SU-DHL-6 (cell line): Measurements from ENCODE around the gene GPX3.

Experiments used
- H2AFZ ChIP-seq: fragments of 200-600 bp; sonication (generic); 2 replicates; pipeline ENCODE4 v1.6.1; 2014; ENCODE audit warnings: low read depth, mild to moderate bottlenecking, moderate library complexity, mixed read lengths, antibody characterized with exemption, low read length; ENCODE audit not compliant: severe bottlenecking
- H3F3A ChIP-seq: fragments of 200-600 bp; shearing (Covaris generic); 2 replicates; pipeline ENCODE4 v1.6.0; 2016; ENCODE audit warnings: antibody characterized with exemption, mild to moderate bottlenecking; ENCODE audit not compliant: insufficient read depth
- H3K27ac ChIP-seq: fragments of 200-600 bp; sonication (generic); 2 replicates; pipeline ENCODE4 v1.5.1; 2016; ENCODE audit warnings: low read depth, mild to moderate bottlenecking, low read length, moderate library complexity, mixed read lengths
- H3K27me3 ChIP-seq: fragments of 200-600 bp; sonication (generic), shearing (Covaris generic); 2 replicates; pipeline ENCODE4 v1.6.0; 2014; ENCODE audit warnings: mild to moderate bottlenecking, low read length
- H3K36me3 ChIP-seq: fragments of 200-600 bp; sonication (generic); 2 replicates; pipeline ENCODE4 v1.6.1; 2014; ENCODE audit warnings: mild to moderate bottlenecking, low read length, mixed read lengths
- H3K4me2 ChIP-seq: fragments of 300-600, 200-600 bp; shearing (Covaris generic), sonication (generic); 2 replicates; pipeline ENCODE4 v1.6.0; 2014; ENCODE audit warnings: low read length, low read depth, mild to moderate bottlenecking; ENCODE audit not compliant: poor library complexity, severe bottlenecking
- H3K4me3 ChIP-seq: fragments of 200-600 bp; sonication (generic); 2 replicates; pipeline ENCODE4 v1.5.1; 2014; ENCODE audit warnings: antibody characterized with exemption, low read length, mild to moderate bottlenecking, mixed read lengths; ENCODE audit not compliant: insufficient read depth, poor library complexity, severe bottlenecking
- H3K79me2 ChIP-seq: fragments of 200-600 bp; sonication (generic); 2 replicates; pipeline ENCODE4 v1.6.1; 2014; ENCODE audit warnings: mild to moderate bottlenecking, low read length, moderate library complexity; ENCODE audit not compliant: insufficient read depth
- H3K9ac ChIP-seq: fragments of 200-600 bp; sonication (generic); 2 replicates; pipeline ENCODE4 v1.7.0; 2014; ENCODE audit warnings: mild to moderate bottlenecking, low read length
- H3K9me2 ChIP-seq: fragments of 200-600 bp; sonication (generic); replicated peaks from 2 replicates; pipeline ENCODE4 v1.6.1; 2014; ENCODE audit warnings: low read length; ENCODE audit not compliant: insufficient read depth
- H3K9me3 ChIP-seq: fragments of 200-600 bp; sonication (generic); 2 replicates; pipeline ENCODE4 v1.6.1; 2014; ENCODE audit warnings: low read length, mixed read lengths; ENCODE audit not compliant: insufficient read depth
- H4K20me1 ChIP-seq: fragments of 200-600 bp; sonication (generic); 2 replicates; pipeline ENCODE4 v1.6.1; 2014; ENCODE audit warnings: low read depth, mild to moderate bottlenecking, antibody characterized with exemption, low read length, moderate library complexity, mixed read lengths
- CTCF ChIP-seq: fragments of 200-600 bp; sonication (generic); IDR thresholded peaks from one replicate; pipeline ENCODE4 v1.5.1; 2017; ENCODE audit warnings: antibody characterized with exemption, mild to moderate bottlenecking, low read length, moderate library complexity; ENCODE audit not compliant: insufficient read depth, poor library complexity, severe bottlenecking
- EZH2phosphoT487 ChIP-seq: fragments of 200-600 bp; sonication (generic), shearing (Covaris generic); conservative IDR thresholded peaks from 2 replicates; pipeline ENCODE4 v1.6.1; 2018; ENCODE audit warnings: mild to moderate bottlenecking, antibody characterized with exemption, low read length, moderate library complexity, mixed read lengths

The GPX3 gene

GRCh38 chr5:151038412-151038745 lies 18.0 kb downstream of the GPX3 start:
- TF ChIP-seq CTCF (no peak), EZH2phosphoT487 (no peak)
- Histone ChIP-seq H2AFZ (no peak overlapping the region), H3K4me2 (no peak overlapping the region), H3K9me2 (no peaks in the 10 kb centered on the region), H3F3A (peaks cover 5% of the 10 kb centered on the region; the same call in 1 of the 2 replicates), H3K36me3 (peaks cover 15% of the 10 kb centered on the region; the same call in 1 of the 2 replicates), H3K4me3 (no peak overlapping the region), H3K9me3 (no peaks in the 10 kb centered on the region), H4K20me1 (no peaks in the 10 kb centered on the region), H3K27ac (no peak overlapping the region), H3K9ac (no peak overlapping the region), H3K27me3 (no peaks in the 10 kb centered on the region), H3K79me2 (no peaks in the 10 kb centered on the region)

GRCh38 chr5:151038801-151039238 lies 18.4 kb downstream of the GPX3 start:
- Histone ChIP-seq H3K9me3 (no peaks in the 10 kb centered on the region), H3K27ac (no peak overlapping the region), H3K27me3 (no peaks in the 10 kb centered on the region), H3K4me2 (no peak overlapping the region), H3K4me3 (no peak overlapping the region), H4K20me1 (no peaks in the 10 kb centered on the region), H3K9ac (no peak overlapping the region), H3K9me2 (no peaks in the 10 kb centered on the region), H2AFZ (no peak overlapping the region), H3F3A (peaks cover 5% of the 10 kb centered on the region; the same call in 1 of the 2 replicates), H3K36me3 (peaks cover 20% of the 10 kb centered on the region; the same call in 1 of the 2 replicates), H3K79me2 (no peaks in the 10 kb centered on the region)
- TF ChIP-seq EZH2phosphoT487, result no peak
- no peak for TF ChIP-seq CTCF

- H3K4me3 ChIP-seq, result no peak overlapping the region
- no peaks in the 10 kb centered on the region for H3K9me3 ChIP-seq
- H2AFZ ChIP-seq, result no peak overlapping the region
- H3F3A ChIP-seq, result peaks cover 5% of the 10 kb centered on the region; the same call in 1 of the 2 replicates
- no peaks in the 10 kb centered on the region for H3K79me2 ChIP-seq
- H3K9ac ChIP-seq, result no peak overlapping the region
- H3K27me3 ChIP-seq, result no peaks in the 10 kb centered on the region
- no peaks in the 10 kb centered on the region for H4K20me1 ChIP-seq
- peaks cover 22% of the 10 kb centered on the region; the same call in 1 of the 2 replicates for H3K36me3 ChIP-seq
- no peak overlapping the region for H3K4me2 ChIP-seq
- H3K9me2 ChIP-seq, result no peaks in the 10 kb centered on the region
- TF ChIP-seq CTCF (no peak), EZH2phosphoT487 (no peak)
- H3K27ac ChIP-seq, result no peak overlapping the region
Measured at GRCh38 chr5:151039665-151040064, 19.3 kb downstream of the GPX3 start.
